Muscle of leg (tissue), 11 donors: Measurements from ENCODE around the gene DAGLA. TPM values are rescaled to one million over a fixed set of nuclear protein-coding genes. Genes with fewer than 3 reads are reported as not detected.

ENCODE experiments used
- DNase-seq: peaks from one replicate; pipeline ENCODE4 v3.0.0; 2013
- H3K27ac ChIP-seq: one replicate; pipeline ENCODE4 v1.5.1; 2013; ENCODE audit warnings: mild to moderate bottlenecking, low read length, control low read depth
- H3K27me3 ChIP-seq: one replicate; pipeline ENCODE4 v1.6.1; 2013; ENCODE audit warnings: low read length; ENCODE audit not compliant: control insufficient read depth, insufficient read depth
- H3K36me3 ChIP-seq: one replicate; pipeline ENCODE4 v1.6.1; 2013; ENCODE audit warnings: low read length; ENCODE audit not compliant: control insufficient read depth, insufficient read depth
- H3K4me1 ChIP-seq: one replicate; pipeline ENCODE4 v1.6.1; 2013; ENCODE audit warnings: low read length; ENCODE audit not compliant: control insufficient read depth, insufficient read depth
- H3K4me3 ChIP-seq: one replicate; pipeline ENCODE4 v1.5.1; 2013; ENCODE audit warnings: low read length, control low read depth
- H3K9me3 ChIP-seq: replicated peaks from 2 replicates; pipeline ENCODE4 v1.6.1; 2013; ENCODE audit warnings: low read depth, low read length; ENCODE audit not compliant: control insufficient read depth
- WGBS: methylation state at CpG from one replicate; pipeline ENCODE4 v1.1.5; 2013; ENCODE audit warnings: missing lambda C conversion rate; ENCODE audit not compliant: insufficient coverage; 5-methylcytosine and 5-hydroxymethylcytosine counted together
- polyA plus RNA-seq, 8 donors: library from polyadenylated mRNA; unstranded; fragments of 120-200 nt; gene quantifications; one replicate each; pipeline versions ENCODE4 v1.2.1 to v1.2.3, GENCODE V29; 2013; ENCODE audit warnings: inconsistent platforms in 1 of 8, low replicate concordance in 1 of 8; ENCODE audit not compliant: insufficient read length in 8 of 8, insufficient read depth in 1 of 8
- total RNA-seq: library from RNA; stranded (reverse); fragments of 120-200 nt; gene quantifications from one replicate; pipeline ENCODE4 v1.2.4, GENCODE V29; 2013

The DAGLA gene
- total and polyA plus RNA-seq, 9 donors = 2.0 to 6.4 (median 4.7) TPM

DNA sequence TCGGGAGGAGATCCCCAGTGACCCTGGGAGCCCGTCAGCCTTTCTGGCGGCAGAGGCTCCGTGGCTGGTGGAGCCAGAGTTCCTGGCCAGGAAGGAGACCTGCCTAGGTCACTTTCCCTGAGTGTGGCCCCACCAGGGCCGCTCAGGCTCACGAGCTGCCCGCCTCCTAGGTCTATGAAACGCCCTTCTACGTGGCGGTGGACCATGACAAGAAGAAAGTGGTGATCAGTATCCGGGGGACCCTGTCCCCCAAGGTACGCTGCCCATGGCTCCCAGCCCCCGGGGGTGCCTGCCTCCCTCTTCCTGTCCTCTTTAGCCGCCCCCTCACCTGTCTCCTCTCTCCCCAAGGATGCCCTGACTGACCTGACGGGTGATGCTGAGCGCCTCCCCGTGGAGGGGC, 55.2 kb downstream of the DAGLA start:
- Histone ChIP-seq H3K36me3 (peaks cover 60% of the 10 kb centered on the region), H3K4me1 (peaks cover 36% of the 10 kb centered on the region), H3K27ac (no peak overlapping the region), H3K4me3 (no peak overlapping the region), H3K27me3 (no peaks in the 10 kb centered on the region), H3K9me3 (no peaks in the 10 kb centered on the region)
- WGBS = 87% methylated on average over 13 of the region's 17 CpGs
- no peak for DNase-seq

DNA sequence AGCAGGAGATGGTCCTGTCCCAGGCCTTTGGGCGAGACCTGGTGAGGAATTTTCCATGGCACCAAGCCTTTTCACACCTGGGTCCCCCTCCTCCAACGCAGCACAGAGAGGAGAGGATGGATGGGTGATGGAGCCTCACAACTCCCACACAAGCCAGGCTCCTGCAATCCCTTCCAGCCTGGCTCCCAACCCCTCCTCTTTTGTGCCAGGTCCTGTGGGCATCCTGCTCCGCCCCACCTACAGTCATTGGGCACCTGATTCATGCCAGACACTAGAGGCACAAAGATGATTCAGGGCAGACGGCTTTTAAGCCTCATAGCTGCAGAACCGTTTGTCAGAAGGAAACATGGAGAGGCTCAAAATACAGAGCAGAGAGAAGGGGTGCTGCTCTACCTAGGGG, 56.1 kb downstream of the DAGLA start:
- Histone ChIP-seq H3K36me3 (peaks cover 59% of the 10 kb centered on the region), H3K4me1 (peaks cover 32% of the 10 kb centered on the region)
- 89% methylated on average over 2 of the region's 5 CpGs for WGBS

GRCh38 chr11:61737131-61737530, 56.9 kb downstream of the DAGLA start:
- WGBS = 94% methylated on average over 11 of the region's 12 CpGs

More for the DNA sequence above, 56.1 kb downstream of the DAGLA start:
- Histone ChIP-seq H3K27ac (no peak overlapping the region), H3K27me3 (no peaks in the 10 kb centered on the region), H3K9me3 (no peaks in the 10 kb centered on the region), H3K4me3 (no peak overlapping the region)
- no peak for DNase-seq

DNA sequence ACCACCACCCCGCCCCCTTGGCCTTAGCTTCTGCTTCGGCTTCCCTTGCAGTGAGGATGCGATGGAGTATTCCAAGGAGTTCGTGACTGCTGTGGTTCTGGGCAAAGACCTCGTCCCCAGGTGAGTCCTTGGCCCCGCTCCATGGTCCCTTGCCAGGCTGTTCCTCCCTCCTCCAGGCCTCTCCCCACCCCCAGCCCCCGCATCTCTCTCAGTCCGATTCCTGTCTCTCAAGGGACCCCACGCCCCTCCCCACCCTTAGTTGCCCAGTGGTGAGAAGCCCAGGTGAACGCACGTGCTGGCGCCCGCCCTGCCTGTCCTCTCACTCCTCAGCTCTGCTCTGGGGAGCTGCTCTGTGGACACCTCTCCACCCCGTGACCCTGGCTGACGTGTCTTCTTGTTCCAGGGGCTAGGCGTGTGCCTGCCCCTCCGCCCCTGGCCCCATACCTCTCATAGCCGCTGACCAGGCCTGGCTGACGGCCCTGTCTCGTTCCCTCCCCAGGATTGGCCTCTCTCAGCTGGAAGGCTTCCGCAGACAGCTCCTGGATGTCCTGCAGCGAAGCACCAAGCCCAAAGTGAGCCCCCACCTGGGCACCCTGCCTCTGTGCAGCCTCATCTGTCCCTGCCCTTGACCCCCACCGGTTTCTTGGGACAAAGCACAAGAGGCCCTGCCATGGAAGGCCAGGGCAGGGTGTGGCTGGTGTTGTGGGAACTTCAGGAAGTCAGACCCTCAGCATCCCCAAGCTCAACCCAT, 57.6 kb downstream of the DAGLA start:
- H3K36me3 ChIP-seq = peaks cover 66% of the 10 kb centered on the region
- H3K27me3 ChIP-seq = no peaks in the 10 kb centered on the region
- peaks cover 27% of the 10 kb centered on the region for H3K4me1 ChIP-seq
- no peak overlapping the region for H3K4me3 ChIP-seq
- no peak for DNase-seq
- H3K9me3 ChIP-seq = no peaks in the 10 kb centered on the region
- H3K27ac ChIP-seq = no peak overlapping the region
- 58% methylated on average over 20 of the region's 23 CpGs for WGBS

More at GRCh38 chr11:61737131-61737530, 56.9 kb downstream of the DAGLA start:
- peaks cover 28% of the 10 kb centered on the region for H3K4me1 ChIP-seq
- H3K27me3 ChIP-seq = no peaks in the 10 kb centered on the region
- H3K9me3 ChIP-seq = no peaks in the 10 kb centered on the region
- H3K4me3 ChIP-seq = no peak overlapping the region
- no peak overlapping the region for H3K27ac ChIP-seq
- DNase-seq = no peak
- H3K36me3 ChIP-seq = peaks cover 63% of the 10 kb centered on the region

GRCh38 chr11:61738776-61739175, 58.6 kb downstream of the DAGLA start:
- 90% methylated on average over 2 of the region's 7 CpGs for WGBS
- Histone ChIP-seq H3K27ac (no peak overlapping the region), H3K27me3 (no peaks in the 10 kb centered on the region), H3K4me1 (peaks cover 20% of the 10 kb centered on the region), H3K4me3 (no peak overlapping the region), H3K9me3 (no peaks in the 10 kb centered on the region), H3K36me3 (peaks cover 66% of the 10 kb centered on the region)
- no peak for DNase-seq

GRCh38 chr11:61739413-61739812, 59.2 kb downstream of the DAGLA start:
- Histone ChIP-seq H3K4me1 (peaks cover 20% of the 10 kb centered on the region), H3K36me3 (peaks cover 72% of the 10 kb centered on the region), H3K27ac (no peak overlapping the region), H3K27me3 (no peaks in the 10 kb centered on the region), H3K9me3 (no peaks in the 10 kb centered on the region), H3K4me3 (no peak overlapping the region)
- WGBS = 83% methylated on average over 3 of the region's 15 CpGs
- DNase-seq = no peak

GRCh38 chr11:61739966-61740365, 59.8 kb downstream of the DAGLA start:
- WGBS = 60% methylated on average over 5 of the region's 7 CpGs
- H3K36me3 ChIP-seq = peaks cover 71% of the 10 kb centered on the region
- DNase-seq = no peak
- no peak overlapping the region for H3K27ac ChIP-seq
- peaks cover 20% of the 10 kb centered on the region for H3K4me1 ChIP-seq
- no peaks in the 10 kb centered on the region for H3K27me3 ChIP-seq
- no peaks in the 10 kb centered on the region for H3K9me3 ChIP-seq
- H3K4me3 ChIP-seq = no peak overlapping the region

GRCh38 chr11:61742391-61742790, 62.2 kb downstream of the DAGLA start:
- 69% methylated on average over 5 of the region's 7 CpGs for WGBS
- Histone ChIP-seq H3K4me3 (no peak overlapping the region), H3K36me3 (peaks cover 49% of the 10 kb centered on the region), H3K27me3 (no peaks in the 10 kb centered on the region), H3K4me1 (peaks cover 36% of the 10 kb centered on the region), H3K27ac (peak overlapping the region; percentile 42), H3K9me3 (no peaks in the 10 kb centered on the region)
- no peak for DNase-seq

- Histone ChIP-seq H3K4me1 (peaks cover 47% of the 10 kb centered on the region), H3K27me3 (no peaks in the 10 kb centered on the region), H3K36me3 (peaks cover 39% of the 10 kb centered on the region), H3K4me3 (no peak overlapping the region), H3K27ac (no peak overlapping the region), H3K9me3 (no peaks in the 10 kb centered on the region)
- 89% methylated on average over 42 of the region's 42 CpGs for WGBS
- DNase-seq = no peak
Observed at GRCh38 chr11:61743486-61744095, 63.4 kb downstream of the DAGLA start.

DNA sequence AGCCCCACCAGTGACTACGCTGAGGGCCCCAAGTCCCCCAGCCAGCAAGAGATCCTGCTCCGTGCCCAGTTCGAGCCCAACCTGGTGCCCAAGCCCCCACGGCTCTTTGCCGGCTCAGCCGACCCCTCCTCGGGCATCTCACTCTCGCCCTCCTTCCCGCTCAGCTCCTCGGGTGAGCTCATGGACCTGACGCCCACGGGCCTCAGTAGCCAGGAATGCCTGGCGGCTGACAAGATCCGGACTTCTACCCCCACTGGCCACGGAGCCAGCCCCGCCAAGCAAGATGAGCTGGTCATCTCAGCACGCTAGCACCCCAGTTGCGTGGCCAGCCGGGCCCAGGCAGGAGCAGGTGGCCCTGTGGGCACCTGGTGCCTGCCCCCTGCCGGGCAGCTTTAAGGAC, 64.0 kb downstream of the DAGLA start:
- Histone ChIP-seq H3K4me1 (peaks cover 51% of the 10 kb centered on the region), H3K4me3 (no peak overlapping the region), H3K9me3 (no peaks in the 10 kb centered on the region), H3K27me3 (no peaks in the 10 kb centered on the region), H3K27ac (no peak overlapping the region), H3K36me3 (peaks cover 36% of the 10 kb centered on the region)
- 83% methylated on average over 19 of the region's 20 CpGs for WGBS
- no peak for DNase-seq
